Measurements from ENCODE around the gene KIAA0825. TPM values are rescaled to one million over a fixed set of nuclear protein-coding genes. Genes with fewer than 3 reads are reported as not detected.

The KIAA0825 gene
- polyA plus RNA-seq, 1 of the 3 experiments (the other 2 are of a cell fraction), result 0.61 TPM

GRCh38 chr5:94304146-94304545, 314.3 kb downstream of the KIAA0825 start (continued):
- TF ChIP-seq, protein P1, sequence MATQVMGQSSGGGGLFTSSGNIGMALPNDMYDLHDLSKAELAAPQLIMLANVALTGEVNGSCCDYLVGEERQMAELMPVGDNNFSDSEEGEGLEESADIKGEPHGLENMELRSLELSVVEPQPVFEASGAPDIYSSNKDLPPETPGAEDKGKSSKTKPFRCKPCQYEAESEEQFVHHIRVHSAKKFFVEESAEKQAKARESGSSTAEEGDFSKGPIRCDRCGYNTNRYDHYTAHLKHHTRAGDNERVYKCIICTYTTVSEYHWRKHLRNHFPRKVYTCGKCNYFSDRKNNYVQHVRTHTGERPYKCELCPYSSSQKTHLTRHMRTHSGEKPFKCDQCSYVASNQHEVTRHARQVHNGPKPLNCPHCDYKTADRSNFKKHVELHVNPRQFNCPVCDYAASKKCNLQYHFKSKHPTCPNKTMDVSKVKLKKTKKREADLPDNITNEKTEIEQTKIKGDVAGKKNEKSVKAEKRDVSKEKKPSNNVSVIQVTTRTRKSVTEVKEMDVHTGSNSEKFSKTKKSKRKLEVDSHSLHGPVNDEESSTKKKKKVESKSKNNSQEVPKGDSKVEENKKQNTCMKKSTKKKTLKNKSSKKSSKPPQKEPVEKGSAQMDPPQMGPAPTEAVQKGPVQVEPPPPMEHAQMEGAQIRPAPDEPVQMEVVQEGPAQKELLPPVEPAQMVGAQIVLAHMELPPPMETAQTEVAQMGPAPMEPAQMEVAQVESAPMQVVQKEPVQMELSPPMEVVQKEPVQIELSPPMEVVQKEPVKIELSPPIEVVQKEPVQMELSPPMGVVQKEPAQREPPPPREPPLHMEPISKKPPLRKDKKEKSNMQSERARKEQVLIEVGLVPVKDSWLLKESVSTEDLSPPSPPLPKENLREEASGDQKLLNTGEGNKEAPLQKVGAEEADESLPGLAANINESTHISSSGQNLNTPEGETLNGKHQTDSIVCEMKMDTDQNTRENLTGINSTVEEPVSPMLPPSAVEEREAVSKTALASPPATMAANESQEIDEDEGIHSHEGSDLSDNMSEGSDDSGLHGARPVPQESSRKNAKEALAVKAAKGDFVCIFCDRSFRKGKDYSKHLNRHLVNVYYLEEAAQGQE (IDR thresholded peaks at IDR 0.05; ENCODE audit: low read depth, low read length), result no peak
- TF ChIP-seq RCOR1 (IDR thresholded peaks at IDR 0.05; ENCODE audit: low read length), result no peak
- TF ChIP-seq MEF2A (IDR thresholded peaks at IDR 0.05; ENCODE audit: borderline replicate concordance, low read depth), result no peak

GRCh38 chr5:94288937-94289336, 329.5 kb downstream of the KIAA0825 start:
- 0 out of 2 replicates have a peak, but pooled peaks have one; percentile 20 for TF ChIP-seq JUND (IDR thresholded peaks at IDR 0.05)
- TF ChIP-seq SMC3 (IDR thresholded peaks at IDR 0.05; ENCODE audit: low read depth, low read length), result no peak
- TF ChIP-seq YY1 (IDR thresholded peaks at IDR 0.05; ENCODE audit: low read depth), result no peak
- peak; percentile 52; the same call in 1 of the 2 replicates for TF ChIP-seq MEF2A (IDR thresholded peaks at IDR 0.05; ENCODE audit: borderline replicate concordance, low read depth)
- TF ChIP-seq FOSL2 (IDR thresholded peaks at IDR 0.05; ENCODE audit: borderline replicate concordance, low read depth), result peak; percentile 23; the same call in 1 of the 2 replicates
- no peak for TF ChIP-seq NFIC (IDR thresholded peaks at IDR 0.05; ENCODE audit: borderline replicate concordance)
- no peak for TF ChIP-seq ZBTB33 (IDR thresholded peaks at IDR 0.05; ENCODE audit: borderline replicate concordance, low read depth)
- no peak for TF ChIP-seq CTCF (IDR thresholded peaks at IDR 0.05)
- 60% methylated on average over 4 of the region's 4 CpGs for WGBS (ENCODE audit: low lambda C conversion rate)
- POLR2A ChIA-PET, result no interaction called here
- H3K9me3 ChIP-seq, result no peaks in the 10 kb centered on the region
- H3K36me3 ChIP-seq (replicated peaks in 1 of 2; ENCODE audit: control insufficient read depth in 1 of 2, insufficient read depth in 2 of 2, low read length in 1 of 2), result no peaks in the 10 kb centered on the region
- H3K27me3 ChIP-seq (ENCODE audit: insufficient read depth), result no peaks in the 10 kb centered on the region
- no peaks in the 10 kb centered on the region for H3F3A ChIP-seq (replicated peaks; ENCODE audit: insufficient read depth)
- H3K4me1 ChIP-seq (ENCODE audit: control insufficient read depth in 1 of 2, insufficient read depth in 2 of 2, low read depth in 1 of 2, low read length in 1 of 2), result 0 out of 4 replicates have a peak, but pooled peaks cover 0 to 3% of the 10 kb centered on the region in 2 experiments
- no peak for DNase-seq
- no peak overlapping the region for H3K4me3 ChIP-seq (ENCODE audit: low read depth in 2 of 2, low read length in 1 of 2)
- CTCF ChIA-PET, result no interaction called here
- 0 out of 2 replicates have a peak overlapping the region, but pooled peaks have one; percentile 30 for H2AFZ ChIP-seq (ENCODE audit: low read depth)
- H4K20me1 ChIP-seq (ENCODE audit: insufficient read depth), result no peaks in the 10 kb centered on the region
- peak overlapping the region; percentile 28 to 69; a peak in 3 of 4 replicates for H3K27ac ChIP-seq (ENCODE audit: low read depth in 2 of 2, low read length in 1 of 2)
- no peak overlapping the region for H3K4me2 ChIP-seq
- no peaks in the 10 kb centered on the region for H3K79me2 ChIP-seq (ENCODE audit: insufficient read depth)
- no peaks in the 10 kb centered on the region for H3K9me2 ChIP-seq
- no peak overlapping the region for H3K9ac ChIP-seq
